ENCODE measurements around the gene ARHGAP31. TPM values are rescaled to one million over a fixed set of nuclear protein-coding genes. Genes with fewer than 3 reads are reported as not detected.

Gene ARHGAP31
- total RNA-seq, 4 donors from 2014 or later, result 2.7 to 9.3 (median 7.6) TPM

GRCh38 chr3:119416873-119417272 lies 122.7 kb downstream of the ARHGAP31 start:
- Histone ChIP-seq H3K27me3 (no peaks in the 10 kb centered on the region), H3K4me1 (no peaks in the 10 kb centered on the region), H3K27ac (no peak overlapping the region), H3K36me3 (peaks cover 0 to 38% (median 0%) of the 10 kb centered on the region in 3 donors), H3K9me3 (no peaks in the 10 kb centered on the region), H3K4me3 (no peak overlapping the region)
- intact Hi-C loops (cut with DNase I), result no loop called here
- no peak for DNase-seq
- TF ChIP-seq CTCF (IDR thresholded peaks at IDR 0.05), result no peak
- no peak for TF ChIP-seq POLR2A (IDR thresholded peaks at IDR 0.05)
- 82 to 100% methylated on average over 1 of the region's 1 CpG for WGBS, 2 donors

GRCh38 chr3:119417771-119418512 lies 123.8 kb downstream of the ARHGAP31 start:
- H3K36me3 ChIP-seq, result peaks cover 0 to 38% (median 0%) of the 10 kb centered on the region in 3 donors
- H3K4me1 ChIP-seq, result no peaks in the 10 kb centered on the region
- no peak overlapping the region for H3K4me3 ChIP-seq
- no peak overlapping the region for H3K27ac ChIP-seq
- 84 to 89% methylated on average over 8 of the region's 8 CpGs for WGBS, 2 donors
- intact Hi-C loops (cut with DNase I), result no loop called here
- H3K27me3 ChIP-seq, result no peaks in the 10 kb centered on the region
- DNase-seq, result no peak
- H3K9me3 ChIP-seq, result no peaks in the 10 kb centered on the region
- TF ChIP-seq POLR2A (IDR thresholded peaks at IDR 0.05) (no peak), CTCF (IDR thresholded peaks at IDR 0.05) (no peak)

- Histone ChIP-seq H3K4me3 (no peak overlapping the region), H3K4me1 (no peaks in the 10 kb centered on the region), H3K36me3 (peaks cover 0 to 34% (median 0%) of the 10 kb centered on the region in 3 donors), H3K27ac (no peak overlapping the region), H3K27me3 (no peaks in the 10 kb centered on the region), H3K9me3 (no peaks in the 10 kb centered on the region)
- intact Hi-C loops (cut with DNase I), result no loop called here
- no peak for DNase-seq
- TF ChIP-seq POLR2A (IDR thresholded peaks at IDR 0.05), result no peak
- no peak for TF ChIP-seq CTCF (IDR thresholded peaks at IDR 0.05)
Observed at GRCh38 chr3:119418641-119419040, 124.5 kb downstream of the ARHGAP31 start.

GRCh38 chr3:119420196-119420595 lies 126.0 kb downstream of the ARHGAP31 start:
- H3K4me1 ChIP-seq, result no peaks in the 10 kb centered on the region
- TF ChIP-seq CTCF (IDR thresholded peaks at IDR 0.05) (no peak), POLR2A (IDR thresholded peaks at IDR 0.05) (no peak)
- no peak overlapping the region for H3K27ac ChIP-seq
- H3K27me3 ChIP-seq, result no peaks in the 10 kb centered on the region
- intact Hi-C loops (cut with DNase I), result no loop called here
- H3K9me3 ChIP-seq, result peaks cover 0 to under 1% (median 0%) of the 10 kb centered on the region in 3 donors
- H3K4me3 ChIP-seq, result no peak overlapping the region
- peaks cover 0 to 18% (median 0%) of the 10 kb centered on the region in 3 donors for H3K36me3 ChIP-seq
- 43 to 67% methylated on average over 2 of the region's 2 CpGs for WGBS, 2 donors
- DNase-seq, result no peak

GRCh38 chr3:119427669-119428068 lies 133.5 kb downstream of the ARHGAP31 start:
- Histone ChIP-seq H3K27me3 (no peaks in the 10 kb centered on the region), H3K27ac (no peak overlapping the region), H3K4me3 (no peak overlapping the region), H3K36me3 (peaks cover 0 to 47% (median 0%) of the 10 kb centered on the region in 3 donors), H3K4me1 (no peaks in the 10 kb centered on the region), H3K9me3 (peaks cover 0 to 52% (median 39%) of the 10 kb centered on the region in 3 donors)
- TF ChIP-seq POLR2A (IDR thresholded peaks at IDR 0.05) (no peak), CTCF (IDR thresholded peaks at IDR 0.05) (no peak)
- DNase-seq, result no peak
- 97 to 100% methylated on average over 1 of the region's 1 CpG for whole genome bisulfite sequencing, 2 donors
- intact Hi-C loops (cut with DNase I), result no loop called here

Data from esophagus squamous epithelium (tissue), 5 donors.